ENCODE measurements around the gene GIGYF1. TPM values are rescaled to one million over a fixed set of nuclear protein-coding genes. Genes with fewer than 3 reads are reported as not detected.
A peak's percentile ranks its signal among the peaks of the same experiment; 100 is the strongest.
"Not testable (repeated sequence)": the region's sequence is repeated elsewhere in the genome, so short reads cannot be mapped to it uniquely, and the experiment has no call there.

GIGYF1 gene
- total RNA-seq, 1 donor from 2014 or later, result 53.9 TPM

DNA sequence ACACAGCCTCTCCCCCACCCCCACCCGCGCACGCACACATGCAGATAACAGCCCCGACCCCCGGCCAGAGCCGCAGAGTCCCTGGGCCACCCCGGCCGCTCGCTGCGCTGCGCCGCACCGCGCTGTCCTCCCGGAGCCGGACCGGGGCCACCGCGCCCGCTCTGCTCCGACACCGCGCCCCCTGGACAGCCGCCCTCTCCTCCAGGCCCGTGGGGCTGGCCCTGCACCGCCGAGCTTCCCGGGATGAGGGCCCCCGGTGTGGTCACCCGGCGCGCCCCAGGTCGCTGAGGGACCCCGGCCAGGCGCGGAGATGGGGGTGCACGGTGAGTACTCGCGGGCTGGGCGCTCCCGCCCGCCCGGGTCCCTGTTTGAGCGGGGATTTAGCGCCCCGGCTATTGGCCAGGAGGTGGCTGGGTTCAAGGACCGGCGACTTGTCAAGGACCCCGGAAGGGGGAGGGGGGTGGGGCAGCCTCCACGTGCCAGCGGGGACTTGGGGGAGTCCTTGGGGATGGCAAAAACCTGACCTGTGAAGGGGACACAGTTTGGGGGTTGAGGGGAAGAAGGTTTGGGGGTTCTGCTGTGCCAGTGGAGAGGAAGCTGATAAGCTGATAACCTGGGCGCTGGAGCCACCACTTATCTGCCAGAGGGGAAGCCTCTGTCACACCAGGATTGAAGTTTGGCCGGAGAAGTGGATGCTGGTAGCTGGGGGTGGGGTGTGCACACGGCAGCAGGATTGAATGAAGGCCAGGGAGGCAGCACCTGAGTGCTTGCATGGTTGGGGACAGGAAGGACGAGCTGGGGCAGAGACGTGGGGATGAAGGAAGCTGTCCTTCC is 26.8 kb upstream of the GIGYF1 start:
- Mint-ChIP-seq H3K4me3 (ENCODE audit: low read depth) (no peak overlapping the region), H3K4me1 (ENCODE audit: low read depth) (peaks cover 3% of the 10 kb centered on the region), H3K27me3 (ENCODE audit: low read depth) (peaks cover 44% of the 10 kb centered on the region), H3K9me3 (peaks cover 5% of the 10 kb centered on the region), H3K36me3 (ENCODE audit: low read depth) (no peaks in the 10 kb centered on the region), H3K27ac (no peak overlapping the region)
- intact Hi-C loops (cut with micrococcal nuclease), result no loop called here
- DNase-seq (ENCODE audit: low spot score), result no peak

DNA sequence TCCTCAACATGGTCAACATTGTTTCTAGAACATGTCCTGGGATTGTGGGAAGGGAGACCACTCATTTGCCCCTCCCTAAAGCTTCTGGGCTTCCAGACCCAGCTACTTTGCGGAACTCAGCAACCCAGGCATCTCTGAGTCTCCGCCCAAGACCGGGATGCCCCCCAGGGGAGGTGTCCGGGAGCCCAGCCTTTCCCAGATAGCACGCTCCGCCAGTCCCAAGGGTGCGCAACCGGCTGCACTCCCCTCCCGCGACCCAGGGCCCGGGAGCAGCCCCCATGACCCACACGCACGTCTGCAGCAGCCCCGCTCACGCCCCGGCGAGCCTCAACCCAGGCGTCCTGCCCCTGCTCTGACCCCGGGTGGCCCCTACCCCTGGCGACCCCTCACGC is 26.2 kb upstream of the GIGYF1 start, which contains the start of gene EPO:
EPO (plus strand) TSS at position 190 of the 392 bp plus-strand sequence. CDS start 513 bp downstream, outside the sequence.
- Mint-ChIP-seq H3K27me3 (ENCODE audit: low read depth) (peaks cover 44% of the 10 kb centered on the region), H3K27ac (no peak within 1 kb of the TSS), H3K36me3 (ENCODE audit: low read depth) (no peaks in the 10 kb centered on the region), H3K4me1 (ENCODE audit: low read depth) (peaks cover 3% of the 10 kb centered on the region), H3K4me3 (ENCODE audit: low read depth) (no peak within 1 kb of the TSS), H3K9me3 (peaks cover 5% of the 10 kb centered on the region)
- DNase-seq (ENCODE audit: low spot score), result no peak
- intact Hi-C loops (cut with micrococcal nuclease), result no loop called here

DNA sequence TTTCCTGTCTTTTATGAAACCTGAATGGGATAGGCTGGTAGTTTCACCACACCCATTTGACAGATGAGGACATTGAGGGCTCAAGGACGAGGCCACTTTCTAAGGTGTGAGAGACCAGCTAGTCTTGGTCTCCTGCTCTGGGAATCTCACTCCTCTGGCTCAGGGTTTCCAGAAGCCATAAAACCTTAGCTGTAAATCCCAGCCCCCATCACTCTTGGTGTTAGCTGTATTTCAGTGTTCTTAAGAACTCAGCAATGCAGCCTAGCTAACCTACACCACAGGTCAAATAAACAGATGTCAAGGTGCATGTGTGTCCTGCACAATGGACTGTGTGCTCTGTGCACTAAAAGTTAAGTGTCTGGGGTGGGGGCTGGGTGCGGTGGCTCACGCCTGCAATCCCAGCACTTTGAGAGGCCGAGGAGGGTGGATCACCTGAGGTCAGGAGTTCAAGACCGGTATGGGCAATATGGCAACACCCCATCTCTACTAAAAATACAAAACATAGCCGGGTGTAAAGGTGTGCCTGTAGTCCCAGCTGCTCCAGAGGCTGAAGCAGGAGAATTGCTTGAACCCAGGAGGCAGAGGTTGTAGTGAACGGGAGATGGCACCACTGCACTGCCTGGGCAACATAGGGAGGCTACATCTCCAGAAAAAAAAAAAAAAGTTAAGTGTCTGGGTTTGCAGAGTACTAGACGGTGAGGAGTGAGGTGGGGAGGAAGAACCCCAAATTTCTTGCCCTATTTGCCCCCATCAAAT is 25.7 kb upstream of the GIGYF1 start:
- Mint-ChIP-seq H3K9me3 (peaks cover 5% of the 10 kb centered on the region), H3K4me1 (ENCODE audit: low read depth) (no peaks in the 10 kb centered on the region), H3K27ac (no peak overlapping the region), H3K27me3 (ENCODE audit: low read depth) (peaks cover 44% of the 10 kb centered on the region), H3K4me3 (ENCODE audit: low read depth) (no peak overlapping the region), H3K36me3 (ENCODE audit: low read depth) (no peaks in the 10 kb centered on the region)
- intact Hi-C loops (cut with micrococcal nuclease), result no loop called here
- DNase-seq (ENCODE audit: low spot score), result no peak

DNA sequence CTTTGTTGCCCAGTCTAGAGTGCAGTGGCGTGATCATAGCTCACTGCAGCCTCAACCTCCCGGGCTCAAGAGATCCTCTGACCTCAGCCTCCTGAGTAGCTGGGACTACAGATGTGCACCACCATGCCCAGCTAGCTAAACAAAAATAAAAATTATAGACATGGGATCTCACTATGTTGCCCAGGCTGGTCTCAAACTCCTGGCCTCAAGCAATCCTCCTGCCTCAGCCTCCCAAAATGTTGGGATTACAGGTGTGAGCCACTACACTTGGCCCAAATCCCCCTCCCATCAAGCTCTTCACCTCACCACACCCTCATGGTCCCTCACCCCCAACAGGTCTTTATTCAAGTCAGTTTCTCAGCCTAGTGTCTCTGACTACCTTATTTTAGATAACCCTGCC is 23.0 kb upstream of the GIGYF1 start:
- DNase-seq (ENCODE audit: low spot score); H3K4me1 Mint-ChIP-seq (ENCODE audit: low read depth); intact Hi-C loops (cut with micrococcal nuclease); H3K27ac Mint-ChIP-seq; H3K9me3 Mint-ChIP-seq; H3K36me3 Mint-ChIP-seq (ENCODE audit: low read depth); H3K4me3 Mint-ChIP-seq (ENCODE audit: low read depth): not testable (repeated sequence)
- H3K27me3 Mint-ChIP-seq (ENCODE audit: low read depth), result peaks cover 33% of the 10 kb centered on the region

DNA sequence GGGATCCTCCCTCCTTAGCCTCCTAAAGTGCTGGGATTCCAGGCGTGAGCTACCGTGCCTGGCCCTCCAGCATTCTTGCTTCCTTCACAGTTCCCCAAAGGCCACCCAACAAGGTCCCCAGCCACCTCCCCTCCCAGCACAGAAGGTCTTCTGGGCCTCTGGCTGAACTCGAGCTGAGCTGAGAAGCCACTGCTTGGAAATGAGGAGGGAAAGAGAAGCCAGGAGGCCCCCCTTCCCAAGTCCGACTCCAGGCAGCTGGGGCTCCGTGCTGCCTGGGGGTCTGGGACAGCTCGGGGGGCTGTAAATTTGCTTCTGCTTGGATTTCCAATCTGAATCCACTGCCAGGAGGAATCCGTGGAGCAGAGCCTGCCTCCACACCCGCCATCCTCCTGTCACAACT is 20.7 kb upstream of the GIGYF1 start:
- Mint-ChIP-seq H3K27me3 (ENCODE audit: low read depth) (peaks cover 16% of the 10 kb centered on the region), H3K9me3 (peaks cover 5% of the 10 kb centered on the region), H3K4me1 (ENCODE audit: low read depth) (no peaks in the 10 kb centered on the region), H3K4me3 (ENCODE audit: low read depth) (no peak overlapping the region), H3K36me3 (ENCODE audit: low read depth) (no peaks in the 10 kb centered on the region), H3K27ac (no peak overlapping the region)
- intact Hi-C loops (cut with micrococcal nuclease), result no loop called here
- no peak for DNase-seq (ENCODE audit: low spot score)

DNA sequence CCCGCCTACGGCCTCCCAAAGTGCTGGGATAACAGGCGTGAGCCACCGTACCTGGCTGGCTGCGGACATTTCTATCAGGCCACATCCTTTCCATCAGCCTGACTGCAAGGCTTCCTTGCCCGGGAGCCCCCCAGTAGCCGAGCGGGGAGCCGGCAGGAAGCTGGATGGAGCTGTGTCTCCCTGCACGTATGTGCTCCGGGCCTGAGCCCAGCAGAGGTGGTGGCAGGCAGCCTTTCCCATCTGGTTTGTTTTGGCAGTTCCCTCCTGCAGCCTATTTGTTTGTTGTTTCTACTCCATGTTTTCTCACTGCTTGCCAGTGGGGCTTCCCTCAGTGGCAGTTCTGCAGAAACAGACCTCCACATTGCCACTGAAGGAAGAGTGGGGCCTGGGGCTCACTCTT is 17.3 kb upstream of the GIGYF1 start:
- intact Hi-C loops (cut with micrococcal nuclease), result no loop called here
- peaks cover 17% of the 10 kb centered on the region for H3K36me3 Mint-ChIP-seq (ENCODE audit: low read depth)
- no peaks in the 10 kb centered on the region for H3K27me3 Mint-ChIP-seq (ENCODE audit: low read depth)
- H3K4me1 Mint-ChIP-seq (ENCODE audit: low read depth), result peaks cover 6% of the 10 kb centered on the region
- H3K4me3 Mint-ChIP-seq (ENCODE audit: low read depth), result no peak overlapping the region
- no peak overlapping the region for H3K27ac Mint-ChIP-seq
- DNase-seq (ENCODE audit: low spot score), result no peak
- no peaks in the 10 kb centered on the region for H3K9me3 Mint-ChIP-seq

DNA sequence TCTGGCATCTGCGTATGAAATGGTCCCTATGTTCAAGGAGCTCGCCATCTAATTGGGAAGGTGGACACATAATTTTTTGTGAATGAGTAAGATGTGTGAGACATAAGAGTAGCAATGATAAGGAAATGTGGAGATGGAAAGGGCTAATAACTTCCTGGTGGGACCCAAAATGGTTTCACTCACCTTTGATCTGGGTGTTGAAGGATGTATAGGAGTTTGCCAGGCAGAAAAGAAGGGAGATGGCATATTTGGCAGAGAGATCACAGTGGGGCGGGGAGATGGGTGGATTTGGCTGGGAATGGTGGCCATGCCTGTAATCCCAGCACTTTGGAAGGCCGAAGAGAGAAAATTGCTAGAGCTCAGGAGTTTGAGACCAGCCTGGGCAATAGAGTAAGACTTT is 16.4 kb upstream of the GIGYF1 start:
- no peak for DNase-seq (ENCODE audit: low spot score)
- H3K27ac Mint-ChIP-seq, result no peak overlapping the region
- H3K4me1 Mint-ChIP-seq (ENCODE audit: low read depth), result peaks cover 6% of the 10 kb centered on the region
- no peaks in the 10 kb centered on the region for H3K9me3 Mint-ChIP-seq
- no peaks in the 10 kb centered on the region for H3K27me3 Mint-ChIP-seq (ENCODE audit: low read depth)
- intact Hi-C loops (cut with micrococcal nuclease), result no loop called here
- no peak overlapping the region for H3K4me3 Mint-ChIP-seq (ENCODE audit: low read depth)
- peaks cover 21% of the 10 kb centered on the region for H3K36me3 Mint-ChIP-seq (ENCODE audit: low read depth)

DNA sequence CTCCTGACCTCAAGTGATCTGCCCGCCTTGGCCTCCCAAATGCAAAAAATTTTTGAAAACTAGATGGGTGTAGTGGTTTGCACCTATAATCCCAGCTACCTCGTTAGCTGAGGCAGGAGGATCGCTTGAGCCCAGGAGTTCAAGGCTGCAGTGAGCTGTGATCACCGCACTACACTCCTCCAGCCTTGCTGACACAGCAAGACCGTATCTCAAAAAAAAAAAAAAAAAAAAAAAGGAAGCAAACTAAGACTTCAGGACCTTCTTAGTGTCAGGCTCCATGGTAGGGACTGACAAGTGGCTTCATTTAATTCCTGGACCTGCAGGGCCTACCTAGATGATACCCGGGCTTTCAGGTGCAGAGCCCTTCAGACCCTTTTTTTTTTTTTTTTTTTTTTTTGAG is 14.3 kb upstream of the GIGYF1 start:
- Mint-ChIP-seq H3K4me1 (ENCODE audit: low read depth) (peaks cover 6% of the 10 kb centered on the region), H3K9me3 (no peaks in the 10 kb centered on the region), H3K4me3 (ENCODE audit: low read depth) (peak overlapping the region; percentile 99), H3K27ac (no peak overlapping the region), H3K36me3 (ENCODE audit: low read depth) (peaks cover 21% of the 10 kb centered on the region), H3K27me3 (ENCODE audit: low read depth) (no peaks in the 10 kb centered on the region)
- DNase-seq (ENCODE audit: low spot score), result no peak
- intact Hi-C loops (cut with micrococcal nuclease), result loop anchor here (5.0 kb wide), 1 partner anchor 96 kb away; the partner anchor contains the start of gene MOSPD3

DNA sequence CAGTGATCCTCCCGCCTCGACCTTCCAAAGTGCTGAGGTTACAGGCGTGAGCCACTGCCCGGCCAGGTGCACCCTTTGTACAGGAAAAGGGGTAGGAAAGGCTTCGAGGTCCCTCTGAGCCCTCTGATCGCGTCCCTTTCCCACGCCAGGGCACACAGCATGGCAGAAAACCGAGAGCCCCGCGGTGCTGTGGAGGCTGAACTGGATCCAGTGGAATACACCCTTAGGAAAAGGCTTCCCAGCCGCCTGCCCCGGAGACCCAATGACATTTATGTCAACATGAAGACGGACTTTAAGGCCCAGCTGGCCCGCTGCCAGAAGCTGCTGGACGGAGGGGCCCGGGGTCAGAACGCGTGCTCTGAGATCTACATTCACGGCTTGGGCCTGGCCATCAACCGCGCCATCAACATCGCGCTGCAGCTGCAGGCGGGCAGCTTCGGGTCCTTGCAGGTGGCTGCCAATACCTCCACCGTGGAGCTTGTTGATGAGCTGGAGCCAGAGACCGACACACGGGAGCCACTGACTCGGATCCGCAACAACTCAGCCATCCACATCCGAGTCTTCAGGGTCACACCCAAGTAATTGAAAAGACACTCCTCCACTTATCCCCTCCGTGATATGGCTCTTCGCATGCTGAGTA is 12.7 kb upstream of the GIGYF1 start:
- peak overlapping the region; percentile 99 for H3K4me3 Mint-ChIP-seq (ENCODE audit: low read depth)
- peaks cover 6% of the 10 kb centered on the region for H3K4me1 Mint-ChIP-seq (ENCODE audit: low read depth)
- peak overlapping the region; percentile 97 for H3K27ac Mint-ChIP-seq
- DNase-seq (ENCODE audit: low spot score), result no peak
- H3K27me3 Mint-ChIP-seq (ENCODE audit: low read depth), result peaks cover 3% of the 10 kb centered on the region
- H3K9me3 Mint-ChIP-seq, result no peaks in the 10 kb centered on the region
- peaks cover 21% of the 10 kb centered on the region for H3K36me3 Mint-ChIP-seq (ENCODE audit: low read depth)
- intact Hi-C loops (cut with micrococcal nuclease), result loop anchor here (1.0 to 5.0 kb wide), 2 partner anchors 73 to 94 kb away; partner anchors contain the start of gene MOSPD3

DNA sequence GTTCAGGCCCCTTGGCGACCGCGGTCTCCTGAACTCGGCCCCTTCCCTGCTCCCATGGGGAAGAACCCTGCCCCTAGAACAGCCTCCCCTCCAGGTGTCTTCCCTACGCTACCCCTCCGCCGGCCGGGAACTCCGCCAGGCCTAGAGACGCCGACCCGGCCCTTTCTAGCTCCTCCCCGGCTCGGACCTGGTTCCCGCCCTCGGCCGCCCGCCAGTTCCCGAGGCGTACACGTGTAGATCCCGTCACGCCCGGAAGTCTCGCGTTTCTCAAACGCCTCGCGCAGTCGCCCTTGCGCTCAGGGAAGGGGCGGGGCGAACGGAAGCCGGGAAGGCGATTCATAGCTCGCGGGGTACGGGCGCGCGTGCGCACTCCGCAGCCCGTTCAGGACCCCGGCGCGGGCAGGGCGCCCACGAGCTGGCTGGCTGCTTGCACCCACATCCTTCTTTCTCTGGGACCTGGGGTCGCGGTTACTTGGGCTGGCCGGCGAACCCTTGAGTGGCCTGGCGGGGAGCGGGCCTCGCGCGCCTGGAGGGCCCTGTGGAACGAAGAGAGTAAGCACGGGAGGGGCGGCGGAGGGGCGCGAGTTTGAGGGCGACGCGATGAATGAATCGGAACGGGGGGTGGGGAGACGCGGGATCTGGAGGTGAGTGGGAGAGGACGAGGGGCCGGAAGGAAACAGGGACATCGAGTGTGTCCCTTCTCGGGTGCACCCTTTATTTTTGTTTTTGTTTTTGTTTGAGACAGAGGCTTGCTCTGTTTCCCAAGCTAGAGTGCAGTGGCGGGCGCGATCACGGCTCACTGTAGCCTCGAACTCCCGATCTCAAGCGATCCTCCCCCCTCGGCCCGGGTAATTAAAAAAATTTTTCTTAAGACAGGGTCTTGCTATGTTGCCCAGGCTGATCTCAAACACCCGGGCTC is 12.0 kb upstream of the GIGYF1 start, which contains the start of gene POP7:
POP7 (plus strand) TSS at position 369 of the 919 bp plus-strand sequence. CDS start 710 bp downstream, outside the sequence.
- intact Hi-C loops (cut with micrococcal nuclease), result loop anchor here (1.0 to 5.0 kb wide), 6 partner anchors 12 to 146 kb away; partner anchors contain the start of genes GIGYF1, GNB2, MOSPD3 and SLC12A9
- peak within 1 kb of the TSS; percentile 97 for H3K27ac Mint-ChIP-seq
- peaks cover 6% of the 10 kb centered on the region for H3K4me1 Mint-ChIP-seq (ENCODE audit: low read depth)

DNA sequence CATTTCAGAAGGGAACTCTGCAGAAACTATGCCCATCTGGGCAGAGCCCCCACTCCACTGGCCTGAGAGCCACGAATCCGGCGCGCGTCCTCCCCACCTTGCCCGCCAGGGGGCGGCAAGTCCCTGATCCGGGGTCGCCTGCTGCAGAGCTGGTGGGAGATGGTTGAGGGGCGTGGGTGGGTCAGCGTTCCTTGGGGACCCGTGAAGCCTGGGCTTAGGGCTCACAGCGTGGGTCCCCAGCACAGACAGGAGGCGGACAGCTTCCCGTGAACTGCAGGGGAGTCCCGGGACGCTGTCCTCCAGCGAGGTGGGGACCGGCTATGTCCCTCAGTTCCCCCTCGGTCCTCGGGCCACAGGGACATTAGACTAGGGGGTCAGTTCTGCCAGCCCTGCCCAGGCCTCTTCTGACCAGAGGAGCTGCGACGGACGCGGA is 11.3 kb upstream of the GIGYF1 start:
- Mint-ChIP-seq H3K27ac (peak overlapping the region; percentile 97), H3K27me3 (ENCODE audit: low read depth) (peaks cover 6% of the 10 kb centered on the region), H3K4me1 (ENCODE audit: low read depth) (peaks cover 6% of the 10 kb centered on the region), H3K9me3 (no peaks in the 10 kb centered on the region), H3K4me3 (ENCODE audit: low read depth) (peak overlapping the region; percentile 99), H3K36me3 (ENCODE audit: low read depth) (peaks cover 21% of the 10 kb centered on the region)
- peak; percentile 74 for DNase-seq (ENCODE audit: low spot score)
- intact Hi-C loops (cut with micrococcal nuclease), result loop anchor here (1.0 to 5.0 kb wide), 5 partner anchors 11 to 147 kb away; partner anchors contain the start of genes GIGYF1, GNB2, MOSPD3 and SLC12A9

More for the DNA sequence above, 12.0 kb upstream of the GIGYF1 start, which contains the start of gene POP7:
- H3K4me3 Mint-ChIP-seq (ENCODE audit: low read depth), result peak within 1 kb of the TSS; percentile 99
- H3K27me3 Mint-ChIP-seq (ENCODE audit: low read depth), result peaks cover 6% of the 10 kb centered on the region
- peak; percentile 98 for DNase-seq (ENCODE audit: low spot score)
- H3K36me3 Mint-ChIP-seq (ENCODE audit: low read depth), result peaks cover 21% of the 10 kb centered on the region
- H3K9me3 Mint-ChIP-seq, result no peaks in the 10 kb centered on the region

All from activated T-helper 2 cell treated with anti-CD3 and anti-CD28 coated beads, Interferon-gamma antibody, Interleukin-2, Interleukin-4, amounts not matched to agents 10 μg/mL and 5 μg/mL and 100 μg/mL, durations not matched to agents 14 hours and 24 hours and 36 hours (primary cell).